IMR-90 (cell line): ENCODE measurements around the gene VWA7. TPM values are rescaled to one million over a fixed set of nuclear protein-coding genes. Genes with fewer than 3 reads are reported as not detected.
A peak's percentile ranks its signal among the peaks of the same experiment; 100 is the strongest.

Experiments
- ATAC-seq: fragments of 200-7000 bp; cut with Tn5 transposase; 2 replicates; pipeline ENCODE4 v1.9.1; 2020; ENCODE audit warnings: low read depth, mild to moderate bottlenecking, moderate library complexity
- BruUV-seq: library from RNA; stranded (reverse); fragments of 400-500 nt; replicated peaks from 2 replicates; lab custom pipeline; 2021; lab: Mats Ljungman, UMichigan
- CTCF ChIA-PET: fragments of 300-600 bp; formaldehyde crosslinking; extraction: SDS; loops from one replicate; lab custom pipeline; 2021; ENCODE audit warnings: antibody characterized with exemption; lab: Yijun Ruan, JAX
- POLR2A ChIA-PET: fragments of 300-600 bp; sonication (Branson Sonifier 250); formaldehyde crosslinking; loops from one replicate; lab custom pipeline; 2022; ENCODE audit warnings: antibody characterized with exemption; ENCODE audit not compliant: unreplicated experiment; lab: Charles Lee
- DNase-seq: peaks from one replicate; pipeline ENCODE4 v3.0.0; 2013
- H2AFZ ChIP-seq: replicated peaks from 2 replicates; pipeline ENCODE3; 2013; ENCODE audit warnings: low read length, mild to moderate bottlenecking; ENCODE audit not compliant: poor library complexity
- H2AK5ac ChIP-seq: 2 replicates; pipeline ENCODE4 v1.6.1; 2013; ENCODE audit warnings: low read depth, low read length, inconsistent platforms
- H2AK9ac ChIP-seq: replicated peaks from 2 replicates; pipeline ENCODE3; 2013; ENCODE audit warnings: mild to moderate bottlenecking, low read depth, low read length, moderate library complexity; ENCODE audit not compliant: poor library complexity
- H2BK120ac ChIP-seq: 2 replicates; pipeline ENCODE4 v1.6.1; 2013; ENCODE audit warnings: low read depth, low read length, inconsistent platforms
- H2BK15ac ChIP-seq: 3 replicates; pipeline ENCODE4 v1.6.1; 2013; ENCODE audit warnings: low read depth, low read length, inconsistent platforms
- H2BK20ac ChIP-seq: 2 replicates; pipeline ENCODE4 v1.6.1; 2013; ENCODE audit warnings: low read depth, mild to moderate bottlenecking, inconsistent platforms, low read length, moderate library complexity
- H2BK5ac ChIP-seq: 2 replicates; pipeline ENCODE4 v1.6.1; 2013; ENCODE audit warnings: mild to moderate bottlenecking, low read depth, low read length, inconsistent platforms; ENCODE audit not compliant: poor library complexity, severe bottlenecking
- H3K14ac ChIP-seq: replicated peaks from 2 replicates; pipeline ENCODE4 v1.6.1; 2013; ENCODE audit warnings: low read depth, low read length, inconsistent platforms
- H3K18ac ChIP-seq: 2 replicates; pipeline ENCODE4 v1.6.1; 2013; ENCODE audit warnings: low read depth, low read length, control low read depth
- H3K23ac ChIP-seq: 2 replicates; pipeline ENCODE4 v1.6.1; 2013; ENCODE audit warnings: low read depth, low read length, inconsistent platforms
- H3K27ac ChIP-seq: 2 replicates; pipeline ENCODE4 v1.5.1; 2013; ENCODE audit warnings: mild to moderate bottlenecking, control low read depth, low read length; ENCODE audit not compliant: insufficient read depth
- H3K27me3 ChIP-seq: 2 replicates; pipeline ENCODE4 v1.6.1; 2013; ENCODE audit warnings: low read length; ENCODE audit not compliant: control insufficient read depth, insufficient read depth
- H3K36me3 ChIP-seq: 2 replicates; pipeline ENCODE4 v1.6.1; 2013; ENCODE audit warnings: low read length, mixed read lengths; ENCODE audit not compliant: control insufficient read depth, insufficient read depth
- H3K4ac ChIP-seq: 2 replicates; pipeline ENCODE4 v1.6.1; 2013; ENCODE audit warnings: low read depth, low read length, inconsistent platforms
- H3K4me1 ChIP-seq: 2 replicates; pipeline ENCODE4 v1.6.1; 2013; ENCODE audit warnings: low read length, mixed read lengths; ENCODE audit not compliant: control insufficient read depth, insufficient read depth
- H3K4me2 ChIP-seq: 2 replicates; pipeline ENCODE4 v1.6.1; 2013; ENCODE audit warnings: low read depth, mild to moderate bottlenecking, control low read depth, low read length, moderate library complexity
- H3K4me3 ChIP-seq: 2 replicates; pipeline ENCODE4 v1.5.1; 2013; ENCODE audit warnings: low read depth, mild to moderate bottlenecking, control low read depth, low read length, moderate library complexity; ENCODE audit not compliant: insufficient read depth
- H3K56ac ChIP-seq: 2 replicates; pipeline ENCODE4 v1.6.1; 2013; ENCODE audit warnings: low read length, inconsistent platforms; ENCODE audit not compliant: insufficient read depth; ENCODE audit errors: extremely low read depth
- H3K79me1 ChIP-seq, 2 experiments: 2 replicates each; pipeline ENCODE4 v1.6.1; 2013; ENCODE audit warnings: low read length in 2 of 2, inconsistent platforms in 1 of 2, low read depth in 1 of 2
- H3K9ac ChIP-seq: 2 replicates; pipeline ENCODE4 v1.6.1; 2013; ENCODE audit warnings: low read depth, low read length, control low read depth
- H3K9me1 ChIP-seq: 2 replicates; pipeline ENCODE4 v1.6.1; 2013; ENCODE audit warnings: low read length, inconsistent platforms; ENCODE audit not compliant: insufficient read depth
- H3K9me3 ChIP-seq: 2 replicates; pipeline ENCODE4 v1.6.1; 2013; ENCODE audit warnings: low read length; ENCODE audit not compliant: control insufficient read depth, insufficient read depth
- H4K20me1 ChIP-seq: 2 replicates; pipeline ENCODE4 v1.6.1; 2013; ENCODE audit warnings: low read length, inconsistent platforms; ENCODE audit not compliant: insufficient read depth
- H4K5ac ChIP-seq: 2 replicates; pipeline ENCODE4 v1.6.1; 2013; ENCODE audit warnings: mild to moderate bottlenecking, low read depth, low read length, control low read depth
- H4K8ac ChIP-seq, 2 experiments: 2 replicates each; pipeline ENCODE4 v1.6.1; 2013; ENCODE audit warnings: low read depth in 2 of 2, low read length in 2 of 2, control low read depth in 1 of 2, inconsistent platforms in 1 of 2
- H4K91ac ChIP-seq: 2 replicates; pipeline ENCODE4 v1.6.1; 2013; ENCODE audit warnings: low read depth, low read length, inconsistent platforms; ENCODE audit not compliant: insufficient read depth
- BHLHE40 ChIP-seq: fragments of 150-350 bp; IDR thresholded peaks from 2 replicates; pipeline ENCODE4 v1.6.1; 2016; ENCODE audit warnings: mild to moderate bottlenecking, low read depth, low read length
- CEBPB ChIP-seq: IDR thresholded peaks from 2 replicates; pipeline ENCODE4 v1.6.1; 2012; ENCODE audit warnings: low read depth, low read length, improper control_type of control experiment
- CTCF ChIP-seq: conservative IDR thresholded peaks from 2 replicates; pipeline ENCODE4 v1.5.1; 2012; ENCODE audit warnings: mild to moderate bottlenecking, low read depth, low read length, improper control_type of control experiment
- ELK1 ChIP-seq: fragments of 150-350 bp; IDR thresholded peaks from 2 replicates; pipeline ENCODE4 v1.6.1; 2016; ENCODE audit warnings: low read depth, mild to moderate bottlenecking, low read length, moderate library complexity, borderline replicate concordance
- FOS ChIP-seq: fragments of 150-350 bp; IDR thresholded peaks from 2 replicates; pipeline ENCODE4 v1.6.1; 2016; ENCODE audit warnings: low read depth, low read length
- MAFK ChIP-seq: IDR thresholded peaks from 2 replicates; pipeline ENCODE4 v1.6.1; 2012; ENCODE audit warnings: low read depth, low read length, improper control_type of control experiment
- MAZ ChIP-seq: IDR thresholded peaks from 2 replicates; pipeline ENCODE4 v1.6.1; 2012; ENCODE audit warnings: low read depth, mild to moderate bottlenecking, low read length, improper control_type of control experiment, moderate library complexity, borderline replicate concordance
- NFE2L2 ChIP-seq: fragments of 150-350 bp; IDR thresholded peaks from 2 replicates; pipeline ENCODE4 v1.6.1; 2016; ENCODE audit warnings: low read depth, mild to moderate bottlenecking, low read length
- RCOR1 ChIP-seq: IDR thresholded peaks from 2 replicates; pipeline ENCODE4 v1.6.1; 2012; ENCODE audit warnings: mild to moderate bottlenecking, low read length, improper control_type of control experiment; ENCODE audit not compliant: insufficient replicate concordance
- RFX5 ChIP-seq: IDR thresholded peaks from 2 replicates; pipeline ENCODE4 v1.8.0; 2012; ENCODE audit warnings: low read depth, mild to moderate bottlenecking, low read length, moderate library complexity
- USF2 ChIP-seq: fragments of 150-350 bp; IDR thresholded peaks from 2 replicates; pipeline ENCODE4 v1.6.1; 2017; ENCODE audit warnings: mild to moderate bottlenecking, antibody characterized with exemption, low read length, low read depth
- WGBS, 2 experiments: methylation state at CpG; one replicate each; pipeline versions ENCODE4 v1.1.5 to v1.1.7; 2013; ENCODE audit warnings: missing lambda C conversion rate in 2 of 2; ENCODE audit not compliant: insufficient read length in 1 of 2; ENCODE audit errors: extremely low coverage in 2 of 2; 5-methylcytosine and 5-hydroxymethylcytosine counted together
- dilution Hi-C: fragments of 300-500 bp; cut with HindIII; formaldehyde crosslinking; loops from one replicate; pipeline ENCODE4 v1.14.3; 2018; ENCODE audit warnings: low sequenced_read_pairs; ENCODE audit not compliant: unreplicated experiment
- in situ Hi-C: fragments of 300-500 bp; cut with MboI; formaldehyde crosslinking; loops from 3 replicates; pipeline ENCODE4 v1.14.3; 2019; ENCODE audit warnings: low sequenced_read_pairs, inconsistent platforms, mixed read lengths
- intact Hi-C: fragments of 100-400 bp; cut with micrococcal nuclease; formaldehyde crosslinking; loops from 2 replicates; pipeline ENCODE4 v1.10.0; 2022
- polyA plus RNA-seq, 3 experiments: library from polyadenylated mRNA; depleted of rRNA; stranded (reverse); fragments of >200 nt; gene quantifications; 2 replicates each; pipeline ENCODE4 v1.2.3, GENCODE V29; 2012; ENCODE audit warnings: low replicate concordance in 1 of 3
- total RNA-seq: library from RNA; depleted of rRNA; stranded (reverse); fragments of >200 nt; gene quantifications from 2 replicates; pipeline ENCODE4 v1.2.3, GENCODE V29; 2012

The VWA7 gene
- total and polyA plus RNA-seq, 2 of the 4 experiments (the other 2 are of a cell fraction): under 0.01 to 1.4 TPM

GRCh38 chr6:31777667-31778050 is 531 bp upstream of the VWA7 start:
- H3K9me3 ChIP-seq: no peaks in the 10 kb centered on the region
- peak overlapping the region in 1 of 2 experiments; percentile 75; a peak in 2 of 4 replicates for H4K8ac ChIP-seq
- no peak overlapping the region for H2BK15ac ChIP-seq
- no peak overlapping the region for H2BK120ac ChIP-seq
- DNase-seq (no peak), ATAC-seq (no peak)
- no peak overlapping the region for H3K23ac ChIP-seq
- H3K4ac ChIP-seq: peak overlapping the region; percentile 19; the same call in 1 of the 2 replicates
- H3K9ac ChIP-seq: no peak overlapping the region
- H2AK5ac ChIP-seq: no peak overlapping the region
- no peak overlapping the region for H3K4me2 ChIP-seq
- 100% methylated on average over 1 of the region's 5 CpGs; no CpG with 5 or more reads in 1 of the 2 experiments for WGBS, 2 experiments
- 0 out of 2 replicates have a peak, but pooled peaks cover 8% of the 10 kb centered on the region for H3K9me1 ChIP-seq
- H2AFZ ChIP-seq: no peak overlapping the region
- peak overlapping the region; percentile 96 for H2AK9ac ChIP-seq
- peaks cover 45% of the 10 kb centered on the region for H3K36me3 ChIP-seq
- POLR2A ChIA-PET: no interaction called here
- intact Hi-C loops (no loop called here), dilution Hi-C loops (no loop called here), in situ Hi-C loops (no loop called here)
- no peak overlapping the region for H2BK5ac ChIP-seq
- H3K56ac ChIP-seq: no peak overlapping the region
- H4K5ac ChIP-seq: no peak overlapping the region
- CTCF ChIA-PET: no interaction called here
- H3K79me1 ChIP-seq: 0 out of 4 replicates have a peak, but pooled peaks cover 0 to 2% of the 10 kb centered on the region in 2 experiments
- no TSS peak for BruUV-seq
- no peak overlapping the region for H3K27ac ChIP-seq
- H4K91ac ChIP-seq: no peak overlapping the region
- H3K27me3 ChIP-seq: no peaks in the 10 kb centered on the region
- H4K20me1 ChIP-seq: no peaks in the 10 kb centered on the region
- H2BK20ac ChIP-seq: no peak overlapping the region
- no peak overlapping the region for H3K14ac ChIP-seq
- H3K4me1 ChIP-seq: peaks cover 10% of the 10 kb centered on the region
- H3K4me3 ChIP-seq: no peak overlapping the region
- H3K18ac ChIP-seq: no peak overlapping the region
- no peak for TF ChIP-seq CTCF
- TF ChIP-seq USF2: no peak
- no peak for TF ChIP-seq MAZ
- TF ChIP-seq CEBPB: no peak
- TF ChIP-seq ELK1: no peak
- TF ChIP-seq BHLHE40: no peak
- no peak for TF ChIP-seq FOS
- TF ChIP-seq RCOR1: no peak
- TF ChIP-seq RFX5: no peak
- no peak for TF ChIP-seq MAFK
- TF ChIP-seq NFE2L2: no peak
